Stimulated activated CD8-positive, alpha-beta memory T cell treated with anti-CD3 and anti-CD28 coated beads, Interleukin-12 subunit alpha, Interleukin-12 subunit beta, amount 100 ng/mL, for 4 hours (primary cell): ENCODE results near the gene OAT.

Experiments
- DNase-seq: peaks from one replicate; pipeline ENCODE4 v3.0.0-alpha.2; 2020; ENCODE audit warnings: low read depth

The OAT gene

GRCh38 chr10:124403548-124403947 lies 15.2 kb downstream of the OAT start:
- no peak for DNase-seq

GRCh38 chr10:124402273-124402672 lies 16.4 kb downstream of the OAT start:
- no peak for DNase-seq

- no peak for DNase-seq
Measured at GRCh38 chr10:124401633-124402032, 17.1 kb downstream of the OAT start.

- DNase-seq, result no peak
Measured at GRCh38 chr10:124394583-124394982, 24.1 kb downstream of the OAT start.

- DNase-seq, result no peak
Measured at GRCh38 chr10:124392626-124393342, 25.9 kb downstream of the OAT start.

- no peak for DNase-seq
Measured at GRCh38 chr10:124390471-124391187, 28.1 kb downstream of the OAT start.

- DNase-seq, result no peak
Measured at GRCh38 chr10:124389613-124390361, 28.9 kb downstream of the OAT start.

- peak; percentile 92 for DNase-seq
Measured at GRCh38 chr10:124388823-124389612, 29.7 kb downstream of the OAT start.

GRCh38 chr10:124388476-124388822 lies 30.3 kb downstream of the OAT start:
- DNase-seq, result no peak

GRCh38 chr10:124387078-124387874 lies 31.4 kb downstream of the OAT start:
- DNase-seq, result no peak

- no peak for DNase-seq
Measured at GRCh38 chr10:124386186-124387077, 32.3 kb downstream of the OAT start.

GRCh38 chr10:124385627-124386185 lies 33.0 kb downstream of the OAT start:
- DNase-seq, result no peak

- DNase-seq, result no peak
Measured at GRCh38 chr10:124384591-124385190, 34.0 kb downstream of the OAT start.

- DNase-seq, result no peak
Measured at GRCh38 chr10:124384172-124384571, 34.6 kb downstream of the OAT start.

GRCh38 chr10:124383496-124383895 lies 35.2 kb downstream of the OAT start:
- DNase-seq, result no peak

GRCh38 chr10:124381011-124381611 lies 37.6 kb downstream of the OAT start:
- no peak for DNase-seq

- DNase-seq, result no peak
Measured at GRCh38 chr10:124380256-124380995, 38.3 kb downstream of the OAT start.

GRCh38 chr10:124379609-124380193 lies 39.0 kb downstream of the OAT start:
- DNase-seq, result no peak
